Breast epithelium (tissue), 4 donors: ENCODE measurements around the gene EIF4ENIF1. TPM values are rescaled to one million over a fixed set of nuclear protein-coding genes. Genes with fewer than 3 reads are reported as not detected.

ENCODE experiments used
- DNase-seq, 2 donors: peaks; one replicate each; pipeline ENCODE4 v3.0.0-alpha.2; 2019; ENCODE audit warnings: low spot score in 2 of 2
- H3K27ac ChIP-seq, 2 donors: fragments of 200-600 bp; sonication (generic) in 1 of 2; one replicate each; pipeline ENCODE4 v1.5.1; 2016 to 2019; ENCODE audit warnings: mild to moderate bottlenecking in 1 of 2
- H3K27me3 ChIP-seq, 2 donors: fragments of 200-600 bp; sonication (generic) in 1 of 2; one replicate each; pipeline versions ENCODE4 v1.5.1 to v1.6.0; 2017 to 2019; ENCODE audit warnings: control low read depth in 1 of 2, mild to moderate bottlenecking in 1 of 2
- H3K36me3 ChIP-seq: fragments of 200-600 bp; one replicate; pipeline ENCODE4 v1.5.1; 2019
- H3K4me1 ChIP-seq, 2 donors: fragments of 200-600 bp; sonication (generic); one replicate each; pipeline ENCODE4 v1.5.1; 2016 to 2019; ENCODE audit warnings: control low read depth in 1 of 2
- H3K4me3 ChIP-seq, 3 donors: fragments of 200-600 bp; sonication (generic); 1 replicate in 2 of 3; 2 replicates in 1 of 3; pipeline ENCODE4 v1.5.1; 2016 to 2019; ENCODE audit warnings: mild to moderate bottlenecking in 3 of 3, moderate library complexity in 2 of 3
- H3K9me3 ChIP-seq, 2 donors: fragments of 200-600 bp; sonication (generic) in 1 of 2; one replicate each; pipeline ENCODE4 v1.5.1; 2016 to 2019; ENCODE audit warnings: control low read depth in 1 of 2
- CTCF ChIP-seq, 3 donors: fragments of 450-650 bp; IDR thresholded peaks; one replicate each; pipeline ENCODE4 v1.5.1; 2016 to 2017; ENCODE audit warnings: antibody characterized with exemption in 3 of 3, mild to moderate bottlenecking in 3 of 3, moderate library complexity in 3 of 3
- POLR2A ChIP-seq: fragments of 450-650 bp; IDR thresholded peaks from one replicate; pipeline ENCODE4 v1.6.1; 2016; ENCODE audit warnings: antibody characterized with exemption, mild to moderate bottlenecking, moderate library complexity
- POLR2AphosphoS5 ChIP-seq, 3 donors: sonication (generic); formaldehyde crosslinking; IDR thresholded peaks; one replicate each; pipeline ENCODE4 v1.6.1; 2017; ENCODE audit warnings: antibody characterized with exemption in 3 of 3
- intact Hi-C: fragments of 100-400 bp; cut with DNase I; formaldehyde crosslinking; loops from one replicate; pipeline ENCODE4 v1.15.1; 2023; ENCODE audit warnings: low total_unique reads
- total RNA-seq, 3 donors: library from RNA; depleted of rRNA; stranded (reverse); fragments of >200 nt; gene quantifications; one replicate each; pipeline ENCODE4 v1.1.0, GENCODE V29; 2016

EIF4ENIF1 gene
- total RNA-seq, 3 donors from 2014 or later: 15.2 to 23.3 (median 20.0) TPM

GRCh38 chr22:31400023-31400397 is 89.6 kb downstream of the EIF4ENIF1 start:
- intact Hi-C loops: no loop called here
- Histone ChIP-seq H3K27ac (peak overlapping the region; percentile 85 to 93), H3K36me3 (no peaks in the 10 kb centered on the region), H3K9me3 (no peaks in the 10 kb centered on the region), H3K4me3 (peak overlapping the region; percentile 75 to 86 (median 81)), H3K27me3 (no peaks in the 10 kb centered on the region), H3K4me1 (peaks cover 0 to 6% of the 10 kb centered on the region in 2 donors)
- DNase-seq: no peak
- no peak for TF ChIP-seq POLR2A
- TF ChIP-seq POLR2AphosphoS5 (IDR thresholded peaks at IDR 0.05): no peak
- no peak for TF ChIP-seq CTCF (IDR thresholded peaks at IDR 0.05)

GRCh38 chr22:31399211-31400022 is 90.2 kb downstream of the EIF4ENIF1 start, which contains the start of gene DRG1:
DRG1 (plus strand) TSS chr22:31399604; CDS start chr22:31399684, 80 bp downstream.
- Histone ChIP-seq H3K9me3 (no peaks in the 10 kb centered on the region), H3K4me3 (peak within 1 kb of the TSS; percentile 75 to 86 (median 81)), H3K36me3 (no peaks in the 10 kb centered on the region), H3K27me3 (no peaks in the 10 kb centered on the region), H3K27ac (peak within 1 kb of the TSS; percentile 85 to 93), H3K4me1 (peaks cover 0 to 6% of the 10 kb centered on the region in 2 donors)
- intact Hi-C loops: no loop called here
- peak; percentile 88 to 94 (median 93) for TF ChIP-seq POLR2AphosphoS5 (IDR thresholded peaks at IDR 0.05)
- peak; percentile 94 for TF ChIP-seq POLR2A
- peak in 1 of 3 donors; percentile 45 for TF ChIP-seq CTCF (IDR thresholded peaks at IDR 0.05)
- DNase-seq: peak; percentile 94 to 98

GRCh38 chr22:31398231-31398630 is 91.4 kb downstream of the EIF4ENIF1 start:
- Histone ChIP-seq H3K27ac (peak overlapping the region; percentile 16 to 93), H3K36me3 (no peaks in the 10 kb centered on the region), H3K4me1 (peaks cover 0 to 6% of the 10 kb centered on the region in 2 donors), H3K27me3 (no peaks in the 10 kb centered on the region), H3K9me3 (no peaks in the 10 kb centered on the region), H3K4me3 (no peak overlapping the region)
- no peak for TF ChIP-seq POLR2AphosphoS5 (IDR thresholded peaks at IDR 0.05)
- no peak for TF ChIP-seq POLR2A
- intact Hi-C loops: no loop called here
- no peak for DNase-seq

- DNase-seq: no peak
- no peak for TF ChIP-seq CTCF (IDR thresholded peaks at IDR 0.05)
- TF ChIP-seq POLR2AphosphoS5 (IDR thresholded peaks at IDR 0.05): no peak
- TF ChIP-seq POLR2A: no peak
- H3K27me3 ChIP-seq: no peaks in the 10 kb centered on the region
- H3K27ac ChIP-seq: no peak overlapping the region
- H3K36me3 ChIP-seq: no peaks in the 10 kb centered on the region
- H3K4me3 ChIP-seq: no peak overlapping the region
- no peaks in the 10 kb centered on the region for H3K9me3 ChIP-seq
- H3K4me1 ChIP-seq: no peaks in the 10 kb centered on the region
- intact Hi-C loops: no loop called here
Measured at GRCh38 chr22:31394326-31394725, 95.3 kb downstream of the EIF4ENIF1 start.

GRCh38 chr22:31393893-31394292 is 95.7 kb downstream of the EIF4ENIF1 start:
- H3K4me3 ChIP-seq: no peak overlapping the region
- H3K4me1 ChIP-seq: no peaks in the 10 kb centered on the region
- no peaks in the 10 kb centered on the region for H3K36me3 ChIP-seq
- no peak for TF ChIP-seq CTCF (IDR thresholded peaks at IDR 0.05)
- no peak for TF ChIP-seq POLR2AphosphoS5 (IDR thresholded peaks at IDR 0.05)
- no peak for TF ChIP-seq POLR2A
- DNase-seq: no peak
- no peaks in the 10 kb centered on the region for H3K27me3 ChIP-seq
- no peak overlapping the region for H3K27ac ChIP-seq
- intact Hi-C loops: no loop called here
- H3K9me3 ChIP-seq: no peaks in the 10 kb centered on the region

Other genes starting within 250 kb of the EIF4ENIF1 start
- 100 to 1,000 TPM in 1 of 3 donors, 10 to 100 TPM in 2; 43.3 to 109 (median 72.5) TPM for gene PIK3IP1, start 197.4 kb downstream of the EIF4ENIF1 start, total RNA-seq
- 10 to 100 TPM; 15.4 to 49.6 (median 40.6) TPM for gene PATZ1, start 143.5 kb downstream of the EIF4ENIF1 start, total RNA-seq
- 10 to 100 TPM; 62.3 to 80.3 (median 74.9) TPM for gene DRG1, start 90.2 kb downstream of the EIF4ENIF1 start, total RNA-seq
- gene SFI1, start 6.7 kb upstream of the EIF4ENIF1 start, total RNA-seq: 10 to 100 TPM; 17.4 to 62.9 (median 42.1) TPM
- gene PISD, start 172.4 kb upstream of the EIF4ENIF1 start, total RNA-seq: 10 to 100 TPM; 49.6 to 58.7 (median 57.0) TPM